Activated CD8-positive, alpha-beta memory T cell treated with anti-CD3 and anti-CD28 coated beads, Interleukin-2, amount 10 ng/mL, durations not matched to agents 7 days and 5 days (primary cell): Measurements from ENCODE around the gene RPS6KA2. TPM values are rescaled to one million over a fixed set of nuclear protein-coding genes. Genes with fewer than 3 reads are reported as not detected.
A peak's percentile ranks its signal among the peaks of the same experiment; 100 is the strongest.

Source experiments
- ATAC-seq: fragments of 150-1000 bp; cut with Tn5 transposase; one replicate; pipeline ENCODE4 v1.10.0; 2021; ENCODE audit warnings: moderate library complexity
- CTCF ChIA-PET: fragments of 350-600 bp; sonication (Branson Sonifier 250); formaldehyde crosslinking; loops from one replicate; lab custom pipeline; 2021; ENCODE audit warnings: antibody characterized with exemption; lab: Charles Lee
- DNase-seq: peaks from one replicate; pipeline ENCODE4 v3.0.0-alpha.2; 2020
- H3K27ac Mint-ChIP-seq: one replicate; pipeline ENCODE4 v1.8.0; 2021; ENCODE audit warnings: mild to moderate bottlenecking, mixed read lengths
- H3K27me3 Mint-ChIP-seq: one replicate; pipeline ENCODE4 v1.8.0; 2021; ENCODE audit warnings: mixed read lengths
- H3K36me3 Mint-ChIP-seq: one replicate; pipeline ENCODE4 v1.8.0; 2021; ENCODE audit warnings: mild to moderate bottlenecking, mixed read lengths
- H3K4me1 Mint-ChIP-seq: one replicate; pipeline ENCODE4 v1.8.0; 2021; ENCODE audit warnings: mixed read lengths
- H3K4me3 Mint-ChIP-seq: one replicate; pipeline ENCODE4 v1.8.0; 2021; ENCODE audit warnings: mild to moderate bottlenecking, moderate library complexity, mixed read lengths
- H3K9me3 Mint-ChIP-seq: one replicate; pipeline ENCODE4 v1.8.0; 2022; ENCODE audit warnings: low read depth, mixed read lengths
- total RNA-seq, 2 experiments: library from RNA; stranded (reverse); gene quantifications; one replicate each; pipeline ENCODE4 v1.2.3, GENCODE V29; 2021

Gene RPS6KA2
- total RNA-seq, 2 experiments from 2014 or later, result 4.5 to 5.4 TPM

- no peak for ATAC-seq
- no peaks in the 10 kb centered on the region for H3K27me3 Mint-ChIP-seq
- H3K4me3 Mint-ChIP-seq, result no peak overlapping the region
- peak; percentile 14 for DNase-seq
- CTCF ChIA-PET, result no interaction called here
- no peak overlapping the region for H3K27ac Mint-ChIP-seq
- H3K9me3 Mint-ChIP-seq, result no peaks in the 10 kb centered on the region
- no peaks in the 10 kb centered on the region for H3K4me1 Mint-ChIP-seq
- H3K36me3 Mint-ChIP-seq, result no peaks in the 10 kb centered on the region
Observed at GRCh38 chr6:166612471-166612881, 14.6 kb downstream of the RPS6KA2 start.

GRCh38 chr6:166611631-166612030 is 15.4 kb downstream of the RPS6KA2 start:
- Mint-ChIP-seq H3K27ac (no peak overlapping the region), H3K36me3 (no peaks in the 10 kb centered on the region), H3K4me1 (no peaks in the 10 kb centered on the region), H3K4me3 (no peak overlapping the region), H3K9me3 (no peaks in the 10 kb centered on the region), H3K27me3 (no peaks in the 10 kb centered on the region)
- CTCF ChIA-PET, result no interaction called here
- DNase-seq (peak; percentile 25), ATAC-seq (no peak)

GRCh38 chr6:166610069-166610468 is 17.0 kb downstream of the RPS6KA2 start:
- Mint-ChIP-seq H3K27ac (no peak overlapping the region), H3K4me1 (no peaks in the 10 kb centered on the region), H3K36me3 (no peaks in the 10 kb centered on the region), H3K4me3 (no peak overlapping the region), H3K27me3 (no peaks in the 10 kb centered on the region), H3K9me3 (no peaks in the 10 kb centered on the region)
- DNase-seq, result peak; percentile 22
- CTCF ChIA-PET, result interaction anchor here (0.9 kb wide), 1 partner anchor 12 kb away, joined by 3 read pairs; no protein-coding TSS in a partner anchor
- ATAC-seq, result no peak

GRCh38 chr6:166608774-166609173 is 18.3 kb downstream of the RPS6KA2 start:
- ATAC-seq (no peak), DNase-seq (no peak)
- Mint-ChIP-seq H3K36me3 (no peaks in the 10 kb centered on the region), H3K9me3 (no peaks in the 10 kb centered on the region), H3K4me1 (no peaks in the 10 kb centered on the region), H3K27me3 (no peaks in the 10 kb centered on the region), H3K27ac (no peak overlapping the region), H3K4me3 (no peak overlapping the region)
- CTCF ChIA-PET, result no interaction called here

GRCh38 chr6:166605752-166606151 is 21.3 kb downstream of the RPS6KA2 start:
- no peak for ATAC-seq
- Mint-ChIP-seq H3K4me3 (no peak overlapping the region), H3K27me3 (no peaks in the 10 kb centered on the region), H3K36me3 (no peaks in the 10 kb centered on the region), H3K9me3 (no peaks in the 10 kb centered on the region), H3K27ac (no peak overlapping the region), H3K4me1 (no peaks in the 10 kb centered on the region)
- CTCF ChIA-PET, result no interaction called here
- peak; percentile 37 for DNase-seq

- no peak overlapping the region for H3K4me3 Mint-ChIP-seq
- no peak overlapping the region for H3K27ac Mint-ChIP-seq
- no peaks in the 10 kb centered on the region for H3K9me3 Mint-ChIP-seq
- DNase-seq, result peak; percentile 33
- H3K27me3 Mint-ChIP-seq, result no peaks in the 10 kb centered on the region
- H3K4me1 Mint-ChIP-seq, result no peaks in the 10 kb centered on the region
- H3K36me3 Mint-ChIP-seq, result no peaks in the 10 kb centered on the region
- CTCF ChIA-PET, result no interaction called here
- ATAC-seq, result no peak
Observed at GRCh38 chr6:166604911-166605310, 22.1 kb downstream of the RPS6KA2 start.

GRCh38 chr6:166604328-166604727 is 22.7 kb downstream of the RPS6KA2 start:
- H3K27me3 Mint-ChIP-seq, result no peaks in the 10 kb centered on the region
- no peaks in the 10 kb centered on the region for H3K4me1 Mint-ChIP-seq
- CTCF ChIA-PET, result no interaction called here
- no peaks in the 10 kb centered on the region for H3K36me3 Mint-ChIP-seq
- no peaks in the 10 kb centered on the region for H3K9me3 Mint-ChIP-seq
- no peak overlapping the region for H3K27ac Mint-ChIP-seq
- H3K4me3 Mint-ChIP-seq, result no peak overlapping the region
- no peak for ATAC-seq
- DNase-seq, result no peak

GRCh38 chr6:166603043-166603690 is 23.9 kb downstream of the RPS6KA2 start:
- ATAC-seq (no peak), DNase-seq (no peak)

GRCh38 chr6:166601956-166602355 is 25.1 kb downstream of the RPS6KA2 start:
- Mint-ChIP-seq H3K36me3 (no peaks in the 10 kb centered on the region), H3K4me3 (no peak overlapping the region), H3K4me1 (no peaks in the 10 kb centered on the region), H3K27me3 (no peaks in the 10 kb centered on the region), H3K27ac (no peak overlapping the region), H3K9me3 (no peaks in the 10 kb centered on the region)
- ATAC-seq, result no peak
- CTCF ChIA-PET, result no interaction called here
- no peak for DNase-seq

More at GRCh38 chr6:166603043-166603690, 23.9 kb downstream of the RPS6KA2 start:
- H3K9me3 Mint-ChIP-seq, result no peaks in the 10 kb centered on the region
- no peaks in the 10 kb centered on the region for H3K27me3 Mint-ChIP-seq
- no peak overlapping the region for H3K27ac Mint-ChIP-seq
- H3K4me1 Mint-ChIP-seq, result no peaks in the 10 kb centered on the region
- no peak overlapping the region for H3K4me3 Mint-ChIP-seq
- H3K36me3 Mint-ChIP-seq, result no peaks in the 10 kb centered on the region
- CTCF ChIA-PET, result no interaction called here

- H3K4me3 Mint-ChIP-seq, result no peak overlapping the region
- no peaks in the 10 kb centered on the region for H3K27me3 Mint-ChIP-seq
- H3K36me3 Mint-ChIP-seq, result no peaks in the 10 kb centered on the region
- DNase-seq, result no peak
- ATAC-seq, result no peak
- H3K27ac Mint-ChIP-seq, result no peak overlapping the region
- CTCF ChIA-PET, result no interaction called here
- H3K9me3 Mint-ChIP-seq, result no peaks in the 10 kb centered on the region
- H3K4me1 Mint-ChIP-seq, result no peaks in the 10 kb centered on the region
Observed at GRCh38 chr6:166600931-166601330, 26.1 kb downstream of the RPS6KA2 start.

- CTCF ChIA-PET, result no interaction called here
- Mint-ChIP-seq H3K27ac (no peak overlapping the region), H3K9me3 (no peaks in the 10 kb centered on the region), H3K4me1 (no peaks in the 10 kb centered on the region), H3K27me3 (no peaks in the 10 kb centered on the region), H3K36me3 (no peaks in the 10 kb centered on the region), H3K4me3 (no peak overlapping the region)
- ATAC-seq (no peak), DNase-seq (no peak)
Observed at GRCh38 chr6:166599205-166599604, 27.8 kb downstream of the RPS6KA2 start.

- DNase-seq (no peak), ATAC-seq (no peak)
- Mint-ChIP-seq H3K36me3 (no peaks in the 10 kb centered on the region), H3K27me3 (no peaks in the 10 kb centered on the region), H3K27ac (no peak overlapping the region), H3K4me1 (no peaks in the 10 kb centered on the region), H3K9me3 (no peaks in the 10 kb centered on the region), H3K4me3 (no peak overlapping the region)
- CTCF ChIA-PET, result no interaction called here
Observed at GRCh38 chr6:166598441-166599138, 28.5 kb downstream of the RPS6KA2 start.

GRCh38 chr6:166597711-166598440 is 29.2 kb downstream of the RPS6KA2 start:
- H3K36me3 Mint-ChIP-seq, result no peaks in the 10 kb centered on the region
- ATAC-seq (no peak), DNase-seq (no peak)
- H3K4me3 Mint-ChIP-seq, result no peak overlapping the region
- H3K27ac Mint-ChIP-seq, result no peak overlapping the region
- CTCF ChIA-PET, result no interaction called here
- no peaks in the 10 kb centered on the region for H3K27me3 Mint-ChIP-seq
- no peaks in the 10 kb centered on the region for H3K9me3 Mint-ChIP-seq
- no peaks in the 10 kb centered on the region for H3K4me1 Mint-ChIP-seq
